GM21717 (cell line): Measurements from ENCODE around the gene CALR3.
"Not testable (repeated sequence)": the region's sequence is repeated elsewhere in the genome, so short reads cannot be mapped to it uniquely, and the experiment has no call there.

Source experiments
- ATAC-seq: cut with Tn5 transposase; IDR thresholded peaks from one replicate; pipeline ENCODE4 v1.9.1; 2021; ENCODE audit warnings: mild to moderate bottlenecking, moderate library complexity; ENCODE audit not compliant: unreplicated experiment

Gene CALR3

DNA sequence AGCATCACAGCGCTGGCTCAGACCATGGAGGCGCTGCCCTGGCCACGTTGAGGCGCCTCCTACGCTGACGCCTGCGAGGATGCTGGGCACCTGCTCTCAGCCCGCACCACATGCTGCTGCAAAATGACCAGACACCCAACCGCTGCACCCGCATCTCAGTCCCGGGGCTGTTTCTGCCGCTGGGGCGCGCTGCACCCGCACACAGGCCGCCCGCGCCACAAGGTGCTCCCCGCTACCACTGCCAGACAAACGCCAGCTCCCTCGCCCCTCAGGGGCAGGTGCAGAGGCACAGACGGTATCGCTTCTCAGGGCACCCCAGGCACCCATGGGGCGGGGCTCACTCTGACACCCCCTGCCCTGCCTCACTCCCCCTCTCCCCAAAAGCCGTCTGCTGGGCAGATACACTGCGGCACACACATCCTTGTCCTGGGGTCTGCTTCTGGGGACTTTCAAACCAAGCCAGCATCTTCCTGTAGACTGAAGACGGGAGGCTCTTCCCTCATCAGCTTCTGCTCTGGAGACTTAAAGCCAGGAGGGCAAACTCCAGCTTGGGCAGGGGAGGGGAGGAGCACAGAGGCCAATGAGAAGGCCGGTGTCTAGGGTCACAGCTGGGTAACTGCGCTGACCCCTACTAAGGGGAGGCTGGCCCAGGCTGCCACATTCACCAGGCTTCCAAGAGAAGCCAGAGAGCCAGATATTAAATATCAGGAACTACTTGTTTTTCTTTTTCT, 29.9 kb upstream of the CALR3 start:
- ATAC-seq: no peak

DNA sequence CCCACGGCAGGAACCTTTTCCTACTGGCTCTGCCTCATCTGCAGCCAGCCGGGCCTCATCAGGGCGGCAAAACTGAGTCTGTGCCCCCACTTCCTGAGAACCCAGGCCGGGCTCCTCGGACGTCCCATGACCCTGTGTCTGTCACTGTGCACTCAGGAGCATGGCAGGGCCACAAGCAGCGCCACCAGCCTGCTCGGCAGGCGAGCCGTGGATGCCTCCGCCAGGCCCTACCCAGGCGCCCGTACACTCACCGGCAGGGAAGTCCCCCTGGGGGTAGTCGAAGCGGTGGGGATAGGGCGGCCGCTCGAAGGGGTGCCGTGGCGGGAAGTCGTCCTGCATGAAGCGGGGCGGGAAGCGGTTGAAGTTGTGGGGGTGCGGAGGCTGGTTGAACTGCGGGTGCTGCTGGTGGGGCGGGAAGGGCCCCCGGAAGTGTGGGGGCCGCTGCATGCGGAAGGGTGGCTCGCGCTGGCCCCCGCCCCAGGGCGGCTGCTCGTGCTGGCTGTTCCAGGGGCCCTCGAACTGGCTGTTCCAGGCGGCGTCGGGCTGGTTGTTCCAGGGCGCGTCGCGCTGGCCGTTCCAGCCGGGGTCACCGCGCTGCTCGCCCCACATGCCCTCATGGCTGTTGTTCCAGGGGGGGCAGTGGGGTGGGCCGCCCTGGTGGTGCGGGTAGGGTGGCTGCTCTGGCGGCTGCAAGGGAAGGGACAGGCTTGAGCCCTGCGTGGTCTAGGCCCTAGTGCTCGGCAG, 29.2 kb upstream of the CALR3 start:
- no peak for ATAC-seq

DNA sequence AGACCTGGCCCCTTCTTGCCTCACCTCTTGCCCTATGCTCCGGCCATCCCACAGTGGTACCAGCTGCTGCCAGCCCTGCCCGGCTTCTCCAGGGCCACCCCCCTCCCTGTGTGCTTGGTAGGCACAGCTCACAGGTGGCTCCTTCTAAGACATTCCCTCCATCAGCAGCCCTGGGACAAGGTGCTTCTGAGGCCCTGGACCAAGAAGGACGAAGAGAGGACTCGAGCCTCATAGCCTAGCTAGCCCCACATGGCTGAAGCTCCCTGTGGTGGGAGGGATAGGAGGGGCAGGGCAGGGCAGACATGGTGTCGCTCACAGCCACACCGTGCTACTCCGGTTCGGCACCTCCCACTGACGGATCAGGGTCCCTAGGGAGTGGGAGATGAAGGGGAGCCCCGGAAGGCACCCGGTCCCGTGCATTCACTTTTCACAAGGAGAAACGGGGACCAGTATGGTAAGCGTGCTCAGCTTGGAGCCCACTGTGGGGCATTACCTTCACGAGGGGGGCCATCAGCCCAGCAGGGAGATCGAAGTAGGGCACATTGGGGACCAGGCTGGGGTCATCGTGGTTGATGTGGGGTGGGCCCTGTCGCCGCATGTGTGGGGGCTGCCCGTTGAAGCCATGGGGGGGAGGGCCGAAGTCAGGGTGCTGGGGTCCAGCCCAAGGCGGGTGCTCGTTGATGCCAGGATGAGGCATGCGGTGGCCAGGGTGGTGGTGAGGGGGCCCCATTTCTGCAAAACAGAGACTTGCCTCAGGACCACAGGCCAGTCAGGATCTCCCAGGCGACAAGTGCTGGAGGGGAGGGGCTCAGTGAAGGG, 26.8 kb upstream of the CALR3 start:
- ATAC-seq: no peak

DNA sequence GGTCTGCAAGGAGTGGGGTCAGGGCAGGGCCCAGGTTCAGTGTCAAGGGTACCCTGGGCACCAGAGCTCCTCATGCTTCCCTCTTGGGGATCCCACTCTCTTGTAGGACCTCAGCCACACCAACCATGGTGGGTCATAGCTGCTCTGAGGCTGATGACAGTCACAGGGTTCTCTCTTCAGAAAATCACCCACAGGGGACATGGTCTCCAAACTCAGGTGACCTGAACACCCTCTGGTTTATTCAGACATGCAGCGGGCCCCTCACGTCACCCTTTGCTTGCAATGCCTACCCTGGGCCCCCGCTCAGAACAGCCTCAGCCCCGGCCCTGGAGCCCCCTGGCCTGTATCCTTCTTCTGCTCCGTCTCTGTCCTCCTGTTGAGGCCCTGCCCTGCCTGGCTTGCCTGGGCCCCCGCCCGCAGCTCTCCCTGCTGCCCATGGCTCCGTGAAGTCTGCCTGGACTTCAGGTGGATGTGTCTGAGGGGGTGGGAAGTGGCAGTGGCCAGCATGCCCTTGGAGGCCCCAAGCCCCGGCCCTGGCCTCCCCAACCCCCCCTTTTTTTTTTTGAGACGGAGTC, 25.8 kb upstream of the CALR3 start:
- ATAC-seq: no peak

- no peak for ATAC-seq
Measured at GRCh38 chr19:16520986-16521624, 25.1 kb upstream of the CALR3 start.

GRCh38 chr19:16520074-16520973, 24.4 kb upstream of the CALR3 start:
- no peak for ATAC-seq

DNA sequence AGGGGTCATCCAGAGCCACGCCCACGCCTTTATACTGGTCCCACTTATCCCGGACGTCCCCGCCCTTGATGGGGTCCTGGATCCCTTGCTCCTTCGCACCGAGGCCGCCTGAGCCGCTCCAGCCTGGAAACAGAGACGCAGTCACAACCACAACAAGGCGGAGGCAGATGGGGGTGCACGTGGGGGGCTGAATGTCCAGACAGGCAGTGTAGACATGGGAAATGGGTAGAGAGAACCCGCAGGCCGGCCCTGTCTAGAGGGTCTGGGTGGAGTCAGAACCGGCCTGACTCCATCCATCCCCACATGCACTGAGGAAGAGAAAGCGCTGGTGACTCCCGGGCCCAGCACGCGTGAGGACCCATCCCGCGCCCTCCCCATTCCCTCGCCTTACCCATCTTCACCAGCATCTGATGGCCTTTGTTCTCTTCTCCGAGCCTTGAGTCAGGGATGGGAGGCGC, 23.3 kb upstream of the CALR3 start:
- no peak for ATAC-seq

DNA sequence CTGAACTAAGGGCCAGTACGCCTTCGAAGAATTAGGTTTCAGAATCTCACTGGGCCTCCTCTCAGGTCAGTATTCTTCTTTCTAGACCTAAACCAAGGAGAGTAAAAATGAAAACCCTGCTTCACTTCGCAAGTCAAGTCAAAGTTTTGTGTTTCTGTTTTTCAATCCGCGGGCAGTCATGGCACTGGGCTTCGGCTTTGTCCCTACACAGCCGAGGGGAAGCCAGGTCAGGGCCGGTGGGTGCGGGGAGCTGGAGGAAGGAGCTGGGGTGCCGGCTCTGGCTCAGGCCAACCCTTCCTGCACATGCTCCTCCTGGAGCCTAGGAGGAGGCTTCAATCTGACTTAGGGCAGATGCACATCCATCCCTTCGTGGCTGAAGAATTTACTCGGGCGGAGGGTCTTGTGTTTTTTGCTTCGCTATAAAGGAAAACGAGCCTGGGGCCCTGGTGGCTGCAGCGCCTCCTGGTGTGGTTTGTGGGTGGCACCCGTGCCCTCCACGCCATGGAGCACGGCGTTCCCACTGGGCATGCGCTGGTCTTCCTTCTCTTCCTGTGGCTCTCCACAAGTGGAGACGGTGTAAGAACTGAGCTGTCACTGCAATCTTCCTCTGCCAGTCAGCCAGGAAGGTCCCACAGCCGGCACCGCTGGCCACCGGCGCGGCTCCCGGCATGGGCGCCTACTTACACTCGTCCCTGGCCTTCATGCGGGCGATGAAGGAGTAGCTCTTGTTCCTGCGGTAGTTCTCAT, 22.7 kb upstream of the CALR3 start:
- no peak for ATAC-seq

GRCh38 chr19:16518061-16518460, 22.1 kb upstream of the CALR3 start:
- ATAC-seq: no peak

DNA sequence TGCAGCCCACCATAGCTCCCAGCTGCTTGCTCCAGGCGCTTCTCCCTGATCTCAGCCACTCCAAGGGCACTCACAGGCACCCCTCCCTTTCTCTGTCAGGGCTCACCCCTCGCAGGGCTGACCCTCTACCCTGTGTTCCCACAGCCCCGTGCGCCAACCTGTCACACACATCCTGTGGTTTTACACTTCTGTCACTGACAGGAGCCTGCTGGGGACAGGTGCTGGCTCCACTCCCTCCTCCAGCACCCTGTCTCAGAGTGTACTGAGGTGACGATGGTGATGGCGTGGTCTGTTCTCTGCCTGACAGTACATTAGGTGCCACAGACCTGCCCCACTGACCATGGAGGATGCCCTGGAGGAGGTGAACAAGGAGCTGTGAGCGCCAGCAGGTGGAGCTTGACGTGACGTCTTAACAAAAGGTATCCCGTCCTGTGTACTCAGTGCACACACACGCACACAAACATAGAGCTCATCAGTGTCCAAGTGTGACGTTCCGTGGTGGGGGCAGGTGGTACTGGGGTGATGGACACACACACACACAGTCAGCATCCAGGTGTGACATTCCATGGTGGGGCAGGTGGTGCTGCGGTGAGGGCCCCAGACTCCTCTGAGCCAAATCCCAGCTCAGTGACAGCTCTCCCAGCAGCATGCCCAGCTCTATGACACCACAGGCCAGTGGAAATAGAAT, 21.1 kb upstream of the CALR3 start:
- no peak for ATAC-seq

GRCh38 chr19:16516381-16516780, 20.4 kb upstream of the CALR3 start:
- ATAC-seq: no peak

- ATAC-seq: no peak
Measured at GRCh38 chr19:16514383-16515019, 18.5 kb upstream of the CALR3 start.

DNA sequence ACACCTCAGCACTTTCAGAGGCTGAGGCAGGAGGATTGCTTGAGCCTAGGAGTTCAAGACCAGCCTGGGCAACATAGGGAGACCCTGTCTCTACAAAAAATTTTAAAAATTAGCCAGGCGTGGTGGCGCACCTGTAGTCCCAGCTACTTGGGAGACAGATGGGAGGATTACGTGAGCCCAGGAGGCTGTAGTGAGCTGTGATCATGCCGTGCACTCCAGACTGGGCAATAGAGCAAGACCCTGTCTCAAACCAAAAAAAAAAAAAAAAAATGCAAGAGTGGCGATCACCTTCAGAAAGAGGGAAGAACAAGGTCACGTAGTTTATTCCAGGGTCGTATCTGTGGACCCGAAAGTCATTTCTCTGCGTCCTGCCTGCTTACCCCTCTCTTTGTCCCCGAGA, 16.6 kb upstream of the CALR3 start:
- not testable (repeated sequence) for ATAC-seq

DNA sequence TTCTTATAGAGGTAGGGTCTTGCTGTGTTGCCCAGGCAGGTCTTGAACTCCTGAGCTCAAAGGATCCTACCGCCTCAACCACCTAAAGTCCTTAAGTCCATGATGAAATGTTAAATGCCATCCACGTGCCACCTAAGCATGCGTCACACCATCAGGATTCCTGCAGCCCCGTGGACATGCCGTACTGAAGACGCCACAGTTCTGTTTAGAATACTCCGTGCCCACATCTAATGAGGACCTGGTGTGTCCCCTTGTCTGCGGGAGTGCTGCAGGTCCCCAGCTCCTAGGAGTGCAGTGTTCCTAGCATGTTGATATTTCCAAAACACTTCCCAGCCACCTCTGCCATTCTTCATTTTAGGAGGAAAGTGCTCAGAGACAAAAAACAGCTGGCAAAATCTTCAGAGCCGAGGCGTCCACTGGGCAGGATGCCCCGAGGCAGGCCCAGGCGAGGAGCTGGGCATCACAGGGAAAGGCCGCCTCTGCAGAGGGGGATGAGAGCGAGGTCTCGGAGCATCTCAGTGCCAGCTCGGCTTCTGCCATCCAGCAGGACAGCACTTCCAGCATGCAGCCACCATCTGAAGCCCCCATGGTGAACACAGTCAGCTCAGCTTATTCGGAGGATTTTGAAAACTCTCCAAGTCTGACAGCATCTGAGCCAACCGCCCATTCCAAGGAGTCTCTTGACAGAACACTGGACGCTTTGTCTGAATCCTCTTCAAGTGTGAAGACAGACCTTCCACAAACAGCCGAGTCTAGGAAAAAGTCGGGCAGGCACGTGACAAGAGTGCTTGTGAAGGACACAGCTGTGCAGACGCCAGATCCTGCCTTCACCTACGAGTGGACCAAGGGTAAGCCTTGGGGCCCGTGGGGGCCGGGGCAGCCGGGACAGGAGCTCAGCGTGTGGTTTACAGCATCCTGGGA, 13.4 kb upstream of the CALR3 start:
- ATAC-seq: no peak

DNA sequence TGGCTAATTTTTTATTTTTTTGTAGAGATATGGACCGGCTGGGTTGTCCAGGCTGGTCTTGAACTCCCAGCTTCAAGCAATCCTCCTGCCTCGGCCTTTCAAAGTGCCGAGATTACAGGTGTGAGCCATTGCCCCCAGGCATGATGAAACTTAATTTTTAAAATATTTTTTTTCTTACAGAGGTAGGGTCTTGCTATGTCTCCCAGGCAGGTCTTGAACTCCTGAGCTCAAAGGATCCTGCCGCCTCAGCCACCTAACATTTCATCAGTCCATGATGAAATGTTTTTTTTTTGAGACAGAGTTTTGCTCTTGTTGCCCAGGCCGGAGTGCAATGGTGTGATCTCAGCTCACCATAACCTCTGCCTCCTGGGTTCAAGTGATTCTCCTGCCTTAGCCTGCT, 12.6 kb upstream of the CALR3 start:
- no peak for ATAC-seq

DNA sequence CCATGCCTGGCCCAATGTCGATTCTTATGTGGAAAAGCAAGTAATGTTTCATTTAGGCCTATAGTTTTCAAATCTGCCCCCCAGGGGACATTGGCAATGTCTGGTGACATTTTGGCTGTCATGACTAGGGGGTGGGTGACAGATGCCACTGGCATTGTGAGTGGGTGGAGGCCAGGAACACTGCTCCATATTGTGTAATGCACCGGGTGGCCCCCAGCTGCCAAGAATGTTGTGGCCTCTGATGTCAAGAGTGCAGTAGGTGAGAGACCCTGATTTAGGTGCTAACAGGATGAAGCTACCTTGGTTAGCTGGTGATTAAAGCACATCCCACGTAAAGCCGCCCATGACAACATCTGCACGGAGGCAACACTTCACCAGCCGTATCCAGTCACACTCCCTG, 11.0 kb upstream of the CALR3 start:
- no peak for ATAC-seq

GRCh38 chr19:16506161-16506560, 10.2 kb upstream of the CALR3 start:
- not testable (repeated sequence) for ATAC-seq
